ENCODE data around the gene HMGCL.

Gene HMGCL

DNA sequence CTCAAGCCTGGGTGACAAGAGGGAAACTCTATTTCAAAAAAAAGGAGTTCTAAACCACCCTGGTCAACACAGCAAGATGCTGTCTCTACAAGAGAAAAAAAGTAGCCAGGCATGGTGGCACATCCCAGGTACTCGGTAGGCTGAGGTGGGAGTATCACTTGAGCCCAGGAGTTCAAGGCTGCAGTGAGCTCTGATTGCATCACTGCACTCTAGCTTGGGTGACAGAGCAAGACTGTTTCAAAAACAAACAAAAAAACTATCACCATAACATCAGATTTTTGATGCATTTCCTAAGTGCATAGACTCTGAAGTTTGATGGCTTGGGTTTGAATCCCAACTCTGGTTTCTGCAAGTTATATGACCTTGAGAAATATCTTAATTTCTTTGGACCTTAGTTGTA is 72.3 kb downstream of the HMGCL start:
- Histone ChIP-seq H3K9me3 (no peaks in the 10 kb centered on the region), H3K36me3 (peaks cover 71% of the 10 kb centered on the region), H3K27me3 (no peaks in the 10 kb centered on the region), H3K4me1 (no peaks in the 10 kb centered on the region), H3K4me3 (ENCODE audit: low read depth, low read length) (no peak overlapping the region)
- TF ChIP-seq, protein P1, sequence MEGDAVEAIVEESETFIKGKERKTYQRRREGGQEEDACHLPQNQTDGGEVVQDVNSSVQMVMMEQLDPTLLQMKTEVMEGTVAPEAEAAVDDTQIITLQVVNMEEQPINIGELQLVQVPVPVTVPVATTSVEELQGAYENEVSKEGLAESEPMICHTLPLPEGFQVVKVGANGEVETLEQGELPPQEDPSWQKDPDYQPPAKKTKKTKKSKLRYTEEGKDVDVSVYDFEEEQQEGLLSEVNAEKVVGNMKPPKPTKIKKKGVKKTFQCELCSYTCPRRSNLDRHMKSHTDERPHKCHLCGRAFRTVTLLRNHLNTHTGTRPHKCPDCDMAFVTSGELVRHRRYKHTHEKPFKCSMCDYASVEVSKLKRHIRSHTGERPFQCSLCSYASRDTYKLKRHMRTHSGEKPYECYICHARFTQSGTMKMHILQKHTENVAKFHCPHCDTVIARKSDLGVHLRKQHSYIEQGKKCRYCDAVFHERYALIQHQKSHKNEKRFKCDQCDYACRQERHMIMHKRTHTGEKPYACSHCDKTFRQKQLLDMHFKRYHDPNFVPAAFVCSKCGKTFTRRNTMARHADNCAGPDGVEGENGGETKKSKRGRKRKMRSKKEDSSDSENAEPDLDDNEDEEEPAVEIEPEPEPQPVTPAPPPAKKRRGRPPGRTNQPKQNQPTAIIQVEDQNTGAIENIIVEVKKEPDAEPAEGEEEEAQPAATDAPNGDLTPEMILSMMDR (IDR thresholded peaks at IDR 0.05; ENCODE audit: low read depth, low read length): no peak
- no peak for DNase-seq

Data from BE2C (cell line).